Type B pancreatic cell (in vitro differentiated cells): Measurements from ENCODE around the gene HSH2D. TPM values are rescaled to one million over a fixed set of nuclear protein-coding genes. Genes with fewer than 3 reads are reported as not detected.

ENCODE experiments used
- DNase-seq: peaks from one replicate; pipeline ENCODE4 v3.0.0; 2021; ENCODE audit warnings: mixed read lengths; ENCODE audit not compliant: unreplicated experiment; ENCODE audit errors: extremely low spot score
- H3K27ac Mint-ChIP-seq: 2 replicates; pipeline ENCODE4 v1.8.0; 2021; ENCODE audit warnings: mild to moderate bottlenecking, mixed read lengths
- H3K27me3 Mint-ChIP-seq: 2 replicates; pipeline ENCODE4 v1.8.0; 2021; ENCODE audit warnings: mixed read lengths
- H3K36me3 Mint-ChIP-seq: 2 replicates; pipeline ENCODE4 v1.8.0; 2021; ENCODE audit warnings: mixed read lengths
- H3K4me1 Mint-ChIP-seq: one replicate; pipeline ENCODE4 v1.8.0; 2021; ENCODE audit warnings: mixed read lengths; ENCODE audit not compliant: unreplicated experiment
- H3K4me3 Mint-ChIP-seq: 2 replicates; pipeline ENCODE4 v1.8.0; 2021; ENCODE audit warnings: mild to moderate bottlenecking, mixed read lengths
- H3K9me3 Mint-ChIP-seq: 2 replicates; pipeline ENCODE4 v1.8.0; 2021; ENCODE audit warnings: mixed read lengths
- CTCF ChIP-seq: fragments of 200-600 bp; sonication (generic); conservative IDR thresholded peaks from 2 replicates; pipeline ENCODE4 v1.5.0; 2021; ENCODE audit warnings: antibody characterized with exemption, mild to moderate bottlenecking
- total RNA-seq: library from RNA; stranded (reverse); gene quantifications from 2 replicates; pipeline ENCODE4 v1.2.1, GENCODE V29; 2021; ENCODE audit warnings: low replicate concordance

The HSH2D gene
- total RNA-seq, 1 donor from 2014 or later = 0.68 TPM

DNA sequence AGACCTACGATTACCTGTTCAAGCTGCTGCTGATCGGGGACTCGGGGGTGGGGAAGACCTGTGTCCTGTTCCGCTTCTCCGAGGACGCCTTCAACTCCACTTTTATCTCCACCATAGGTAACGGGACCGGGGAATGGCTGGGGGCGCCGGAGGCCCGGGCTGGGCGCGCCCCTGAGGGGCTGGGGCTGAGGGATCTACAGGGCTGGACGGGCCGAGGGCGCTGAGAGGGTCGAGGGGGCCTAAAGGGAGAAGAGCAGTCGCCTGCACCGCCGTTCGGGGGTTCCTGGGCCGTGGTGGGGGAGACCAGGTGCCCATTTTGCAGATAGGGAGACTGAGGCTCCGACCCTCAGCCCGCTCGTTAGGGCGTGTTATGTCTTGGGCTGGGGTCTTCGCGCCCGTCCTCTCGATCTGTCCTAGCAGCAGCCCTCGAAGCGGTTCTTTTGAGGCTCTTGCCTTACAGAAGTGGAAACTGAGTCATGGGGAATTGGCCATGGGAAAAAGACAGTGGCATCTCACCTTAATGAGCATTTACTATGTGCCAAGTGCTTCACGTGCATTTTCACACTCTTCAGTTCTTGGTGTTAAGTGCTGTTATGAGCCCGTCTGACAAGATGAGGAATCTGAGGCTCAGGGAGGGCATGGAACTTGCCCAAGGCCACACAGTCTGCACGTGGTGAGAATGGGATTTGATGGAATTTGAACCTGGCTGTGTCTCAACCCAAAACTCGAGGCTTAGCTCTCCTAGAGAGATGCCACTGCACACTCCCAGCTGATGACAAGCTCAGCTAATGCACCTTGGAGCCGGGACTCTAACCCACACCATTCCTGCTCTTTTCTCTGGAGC is 31.4 kb upstream of the HSH2D start:
- peak overlapping the region; percentile 98 for H3K27ac Mint-ChIP-seq
- TF ChIP-seq CTCF = no peak
- H3K27me3 Mint-ChIP-seq = no peaks in the 10 kb centered on the region
- H3K9me3 Mint-ChIP-seq = no peaks in the 10 kb centered on the region
- peak overlapping the region; percentile 99 for H3K4me3 Mint-ChIP-seq
- DNase-seq = no peak
- H3K4me1 Mint-ChIP-seq = peaks cover 10% of the 10 kb centered on the region
- no peaks in the 10 kb centered on the region for H3K36me3 Mint-ChIP-seq

DNA sequence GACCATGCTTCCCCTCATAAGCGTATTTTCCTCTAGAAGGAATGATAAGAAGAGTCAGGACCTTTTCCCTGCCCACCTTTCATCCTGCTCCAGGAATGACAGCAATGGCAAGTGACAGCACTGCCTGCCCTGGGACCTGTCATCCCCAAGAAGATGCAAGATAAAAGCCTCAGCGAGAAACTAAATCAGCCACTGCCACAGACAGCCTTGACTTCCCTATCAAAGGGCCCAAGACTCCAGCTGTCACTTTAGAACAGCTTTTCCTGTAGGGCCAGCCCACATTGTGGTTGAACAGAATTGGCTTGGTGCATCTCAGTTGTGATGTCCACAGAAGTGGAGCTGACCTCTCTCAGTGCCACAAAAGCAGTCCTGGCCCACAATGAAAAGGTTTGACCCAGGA is 30.7 kb upstream of the HSH2D start:
- H3K36me3 Mint-ChIP-seq = peaks cover 3% of the 10 kb centered on the region
- TF ChIP-seq CTCF = no peak
- H3K27ac Mint-ChIP-seq = peak overlapping the region; percentile 98
- H3K4me1 Mint-ChIP-seq = peaks cover 7% of the 10 kb centered on the region
- no peaks in the 10 kb centered on the region for H3K27me3 Mint-ChIP-seq
- peak overlapping the region; percentile 99 for H3K4me3 Mint-ChIP-seq
- no peaks in the 10 kb centered on the region for H3K9me3 Mint-ChIP-seq
- DNase-seq = no peak

- Mint-ChIP-seq H3K9me3 (no peaks in the 10 kb centered on the region), H3K27ac (peak overlapping the region; percentile 82), H3K27me3 (no peaks in the 10 kb centered on the region), H3K36me3 (peaks cover 3% of the 10 kb centered on the region), H3K4me3 (peak overlapping the region; percentile 76), H3K4me1 (peaks cover 7% of the 10 kb centered on the region)
- no peak for DNase-seq
- TF ChIP-seq CTCF = no peak
Observed at GRCh38 chr19:16113727-16114126, 29.8 kb upstream of the HSH2D start.

- Mint-ChIP-seq H3K27ac (no peak overlapping the region), H3K4me3 (no peak overlapping the region)
Observed at GRCh38 chr19:16115301-16116039, 28.0 kb upstream of the HSH2D start.

GRCh38 chr19:16116067-16116466 is 27.4 kb upstream of the HSH2D start:
- Mint-ChIP-seq H3K27me3 (no peaks in the 10 kb centered on the region), H3K4me1 (peaks cover 7% of the 10 kb centered on the region), H3K36me3 (peaks cover 3% of the 10 kb centered on the region), H3K9me3 (no peaks in the 10 kb centered on the region), H3K27ac (no peak overlapping the region), H3K4me3 (no peak overlapping the region)
- no peak for TF ChIP-seq CTCF
- DNase-seq = no peak

More at GRCh38 chr19:16115301-16116039, 28.0 kb upstream of the HSH2D start:
- H3K4me1 Mint-ChIP-seq = peaks cover 7% of the 10 kb centered on the region
- no peak for DNase-seq
- H3K27me3 Mint-ChIP-seq = no peaks in the 10 kb centered on the region
- no peaks in the 10 kb centered on the region for H3K9me3 Mint-ChIP-seq
- no peak for TF ChIP-seq CTCF
- peaks cover 3% of the 10 kb centered on the region for H3K36me3 Mint-ChIP-seq
